ENCODE results near the gene SLC52A3. TPM values are rescaled to one million over a fixed set of nuclear protein-coding genes. Genes with fewer than 3 reads are reported as not detected.

The SLC52A3 gene
- total and polyA plus RNA-seq, 2 of the 13 experiments (the other 11 are each of a cell fraction or from before 2014, with no cell fraction given), result 0.03 TPM; not detected in 1

DNA sequence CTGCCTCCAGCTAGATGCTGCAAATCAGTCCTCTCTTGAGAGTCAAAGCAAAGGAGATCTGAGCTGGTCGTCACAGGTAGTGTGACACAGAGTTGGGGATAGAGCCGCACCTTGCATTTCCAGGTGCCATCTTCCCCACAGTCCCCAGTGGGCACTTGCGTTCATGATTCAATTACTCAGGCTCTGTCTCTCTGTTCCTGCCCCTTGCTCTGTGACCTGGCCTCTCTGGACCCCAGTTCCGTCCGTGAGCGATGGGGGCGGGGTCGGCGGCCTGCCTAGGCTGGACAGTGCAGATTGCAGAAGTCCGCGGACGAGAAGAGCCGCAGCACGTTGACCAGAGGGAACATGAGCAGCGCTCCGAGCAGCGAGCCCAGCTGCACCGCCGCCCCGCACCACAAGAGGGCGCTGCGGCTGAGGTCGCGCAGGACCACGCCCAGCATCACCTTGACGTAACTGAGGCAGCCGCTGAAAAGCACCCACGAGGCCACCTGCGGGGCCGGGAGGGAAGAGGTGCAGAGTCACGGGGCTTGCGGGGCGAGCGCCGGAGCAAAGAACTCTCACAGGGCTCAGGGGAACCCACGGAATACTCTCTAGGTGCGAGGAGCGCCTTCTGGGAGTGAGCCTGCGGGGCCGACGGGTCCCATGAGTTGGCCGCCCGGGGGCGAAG, 7.4 kb downstream of the SLC52A3 start (continued):
- TF ChIP-seq ZMYM3 (CRISPR knock-in tag; IDR thresholded peaks at IDR 0.05) (peak; percentile 66), HCFC1 (IDR thresholded peaks at IDR 0.05; ENCODE audit: low read depth, low read length) (no peak), ZNF589 (CRISPR knock-in tag; conservative IDR thresholded peaks at IDR 0.05) (0 out of 2 replicates have a peak, but pooled peaks have one; percentile 36), NFATC3 (CRISPR knock-in tag; IDR thresholded peaks at IDR 0.05) (no peak), CBFB (CRISPR knock-in tag; IDR thresholded peaks at IDR 0.05) (peak; percentile 62), FOXA1 (IDR thresholded peaks at IDR 0.05) (no peak), FOXA1 (CRISPR knock-in tag; IDR thresholded peaks at IDR 0.05) (peak; percentile 16; the same call in 1 of the 2 replicates), ATF1 (CRISPR knock-in tag; IDR thresholded peaks at IDR 0.05) (no peak), ZNF775 (CRISPR knock-in tag; IDR thresholded peaks at IDR 0.05; ENCODE audit: borderline replicate concordance) (no peak), ZKSCAN8 (CRISPR knock-in tag; IDR thresholded peaks at IDR 0.05; ENCODE audit: borderline replicate concordance) (no peak), ZNF768 (CRISPR knock-in tag; IDR thresholded peaks at IDR 0.05) (peak; percentile 53; the same call in 1 of the 2 replicates), GPN1 (CRISPR knock-in tag; IDR thresholded peaks at IDR 0.05; ENCODE audit: borderline replicate concordance) (no peak; the same call in 1 of the 2 replicates), ATM (IDR thresholded peaks at IDR 0.05; ENCODE audit: borderline replicate concordance) (no peak), ZNF44 (CRISPR knock-in tag; IDR thresholded peaks at IDR 0.05) (no peak), HNF4A (CRISPR knock-in tag; IDR thresholded peaks at IDR 0.05) (no peak; the same call in 1 of the 2 replicates), CTCF (CRISPR knock-in tag; IDR thresholded peaks at IDR 0.05) (peak; percentile 98), NCOA5 (CRISPR knock-in tag; IDR thresholded peaks at IDR 0.05) (no peak), SATB2 (CRISPR knock-in tag; IDR thresholded peaks at IDR 0.05) (no peak), ZNF292 (CRISPR knock-in tag; IDR thresholded peaks at IDR 0.05; ENCODE audit: borderline replicate concordance, low read depth) (peak; percentile 86), ARNT2 (CRISPR knock-in tag; IDR thresholded peaks at IDR 0.05; ENCODE audit: low read depth) (no peak), ZNF746 (CRISPR knock-in tag; IDR thresholded peaks at IDR 0.05) (no peak), CEBPG (CRISPR knock-in tag; IDR thresholded peaks at IDR 0.05) (no peak; the same call in 1 of the 2 replicates), CHCHD3 (CRISPR knock-in tag; IDR thresholded peaks at IDR 0.05) (no peak), ZNF619 (CRISPR knock-in tag; IDR thresholded peaks at IDR 0.05) (0 out of 2 replicates have a peak, but pooled peaks have one; percentile 39), HOXD1 (CRISPR knock-in tag; IDR thresholded peaks at IDR 0.05) (no peak), IKZF1 (IDR thresholded peaks at IDR 0.05) (no peak), FOSL1 (CRISPR knock-in tag; IDR thresholded peaks at IDR 0.05; ENCODE audit: borderline replicate concordance) (no peak), ZNF83 (CRISPR knock-in tag; IDR thresholded peaks at IDR 0.05; ENCODE audit: borderline replicate concordance) (no peak), ETV6 (CRISPR knock-in tag; conservative IDR thresholded peaks at IDR 0.05) (no peak)
- TF ChIP-seq, protein P1, sequence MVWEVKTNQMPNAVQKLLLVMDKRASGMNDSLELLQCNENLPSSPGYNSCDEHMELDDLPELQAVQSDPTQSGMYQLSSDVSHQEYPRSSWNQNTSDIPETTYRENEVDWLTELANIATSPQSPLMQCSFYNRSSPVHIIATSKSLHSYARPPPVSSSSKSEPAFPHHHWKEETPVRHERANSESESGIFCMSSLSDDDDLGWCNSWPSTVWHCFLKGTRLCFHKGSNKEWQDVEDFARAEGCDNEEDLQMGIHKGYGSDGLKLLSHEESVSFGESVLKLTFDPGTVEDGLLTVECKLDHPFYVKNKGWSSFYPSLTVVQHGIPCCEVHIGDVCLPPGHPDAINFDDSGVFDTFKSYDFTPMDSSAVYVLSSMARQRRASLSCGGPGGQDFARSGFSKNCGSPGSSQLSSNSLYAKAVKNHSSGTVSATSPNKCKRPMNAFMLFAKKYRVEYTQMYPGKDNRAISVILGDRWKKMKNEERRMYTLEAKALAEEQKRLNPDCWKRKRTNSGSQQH (CRISPR knock-in tag; IDR thresholded peaks at IDR 0.05; ENCODE audit: low read depth), result 0 out of 2 replicates have a peak, but pooled peaks have one; percentile 39
